HG02884 (cell line): ENCODE data around the gene TBCEL.

Experiments
- ATAC-seq: cut with Tn5 transposase; IDR thresholded peaks from one replicate; pipeline ENCODE4 v1.9.1; 2021; ENCODE audit warnings: mild to moderate bottlenecking, moderate library complexity; ENCODE audit not compliant: unreplicated experiment

TBCEL gene

DNA sequence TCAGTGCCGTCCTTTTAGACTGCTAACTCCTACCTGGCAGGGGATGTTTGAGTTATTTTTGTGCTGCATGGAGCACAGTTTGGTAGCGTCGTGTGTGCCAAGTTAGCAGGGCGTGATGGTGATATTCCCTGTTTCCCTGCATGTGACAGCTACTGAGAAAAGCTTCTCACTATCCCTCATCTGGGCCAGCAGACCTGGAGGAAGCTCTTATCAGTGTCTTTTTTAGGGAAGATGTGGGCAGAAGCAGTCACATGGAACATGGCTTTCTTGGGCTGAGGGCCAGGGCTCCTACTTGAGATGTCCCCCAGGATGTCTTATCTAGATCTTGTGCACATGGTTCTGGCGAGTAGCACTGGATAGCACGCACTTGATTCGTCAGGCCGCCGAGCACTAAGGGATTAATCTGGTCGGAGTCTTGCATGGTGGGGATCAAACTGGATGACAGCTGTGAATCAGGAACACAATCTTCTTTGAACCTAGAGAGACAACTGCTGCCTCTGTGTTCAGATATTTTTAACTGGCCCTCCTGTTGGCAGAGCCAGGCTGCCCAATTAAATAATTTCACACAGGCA is 110.9 kb downstream of the TBCEL start:
- ATAC-seq = no peak

GRCh38 chr11:121137005-121137404 is 113.1 kb downstream of the TBCEL start:
- no peak for ATAC-seq

GRCh38 chr11:121138259-121138658 is 114.4 kb downstream of the TBCEL start:
- no peak for ATAC-seq

GRCh38 chr11:121140369-121140768 is 116.5 kb downstream of the TBCEL start:
- no peak for ATAC-seq
